Esophagus muscularis mucosa (tissue), 4 donors: ENCODE results near the gene MSH4. TPM values are rescaled to one million over a fixed set of nuclear protein-coding genes. Genes with fewer than 3 reads are reported as not detected.
"Not testable (repeated sequence)": the region's sequence is repeated elsewhere in the genome, so short reads cannot be mapped to it uniquely, and the experiment has no call there.

Experiments
- DNase-seq: peaks from one replicate; pipeline ENCODE4 v3.0.0-alpha.2; 2017; ENCODE audit errors: extremely low spot score
- H3K27ac ChIP-seq, 4 donors: fragments of 200-600 bp; sonication (generic); replicated peaks in 1 of 4; 1 replicate in 3 of 4; 2 replicates in 1 of 4; pipeline ENCODE4 v1.5.1; 2016 to 2019; ENCODE audit warnings: mild to moderate bottlenecking in 1 of 4
- H3K27me3 ChIP-seq, 4 donors: fragments of 200-600 bp; sonication (generic); one replicate each; pipeline versions ENCODE4 v1.5.1 to v1.6.0; 2016 to 2019
- H3K36me3 ChIP-seq, 4 donors: fragments of 200-600 bp; sonication (generic); one replicate each; pipeline ENCODE4 v1.5.1; 2016 to 2019
- H3K4me1 ChIP-seq, 4 donors: fragments of 200-600 bp; sonication (generic); one replicate each; pipeline ENCODE4 v1.5.1; 2016 to 2019
- H3K4me3 ChIP-seq, 4 donors: fragments of 200-600 bp; sonication (generic); 1 replicate in 2 of 4; 2 replicates in 2 of 4; pipeline ENCODE4 v1.5.1; 2016 to 2019; ENCODE audit warnings: mild to moderate bottlenecking in 4 of 4, moderate library complexity in 1 of 4
- H3K9me3 ChIP-seq, 4 donors: fragments of 200-600 bp; sonication (generic); 1 replicate in 3 of 4; 2 replicates in 1 of 4; pipeline ENCODE4 v1.5.1; 2016 to 2019
- CTCF ChIP-seq, 3 experiments: fragments of 200-600 bp in 2 of 3; fragments of 450-650 bp in 1 of 3; sonication (generic) in 2 of 3; IDR thresholded peaks; one replicate each; pipeline ENCODE4 v1.5.1; 2017 to 2019; ENCODE audit warnings: antibody characterized with exemption in 3 of 3, mild to moderate bottlenecking in 2 of 3, moderate library complexity in 1 of 3
- EP300 ChIP-seq: sonication (generic); formaldehyde crosslinking; IDR thresholded peaks from one replicate; pipeline ENCODE4 v1.6.1; 2017; ENCODE audit warnings: antibody characterized with exemption
- POLR2A ChIP-seq: fragments of 450-650 bp; IDR thresholded peaks from one replicate; pipeline ENCODE4 v1.6.1; 2017; ENCODE audit warnings: antibody characterized with exemption, moderate library complexity, mild to moderate bottlenecking, low read depth
- POLR2AphosphoS5 ChIP-seq, 2 donors: sonication (generic); formaldehyde crosslinking; IDR thresholded peaks; one replicate each; pipeline ENCODE4 v1.6.1; 2017; ENCODE audit warnings: antibody characterized with exemption in 2 of 2
- WGBS: methylation state at CpG from one replicate; pipeline ENCODE4 v1.1.5; 2018; 5-methylcytosine and 5-hydroxymethylcytosine counted together
- intact Hi-C: fragments of 100-400 bp; cut with DNase I; formaldehyde crosslinking; loops from one replicate; pipeline ENCODE4 v1.15.1; 2023
- total RNA-seq, 4 donors: library from RNA; depleted of rRNA; stranded (reverse); fragments of >200 nt; gene quantifications; one replicate each; pipeline versions ENCODE4 v1.1.0 to v1.2.1, GENCODE V29; 2016

MSH4 gene
- total RNA-seq, 4 donors from 2014 or later, result 0.13 to 0.83 (median 0.28) TPM

DNA sequence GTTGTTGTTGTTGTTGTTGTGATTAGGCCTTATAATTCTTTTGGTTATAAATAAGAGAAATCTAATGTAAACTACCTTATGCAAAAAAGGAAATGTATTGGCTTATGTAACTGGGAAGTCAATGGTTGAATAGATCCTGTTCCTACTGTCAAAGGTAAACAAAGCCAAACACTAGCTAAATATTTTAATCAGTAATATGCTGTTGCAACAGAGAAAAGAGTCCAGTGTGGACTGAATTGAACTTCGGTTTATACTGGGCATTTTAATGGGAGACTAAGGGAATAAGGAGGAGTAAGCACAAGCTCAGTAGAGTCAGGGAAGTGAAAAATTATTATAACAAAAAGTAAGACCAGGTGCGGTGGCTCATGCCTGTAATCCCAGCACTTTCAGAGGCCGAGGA lies 15.4 kb downstream of the MSH4 start:
- no peaks in the 10 kb centered on the region for H3K36me3 ChIP-seq
- no peak for DNase-seq
- H3K4me1 ChIP-seq, result no peaks in the 10 kb centered on the region
- H3K4me3 ChIP-seq, result no peak overlapping the region
- WGBS, result 83% methylated on average over 3 of the region's 3 CpGs
- no peak for TF ChIP-seq POLR2AphosphoS5 (IDR thresholded peaks at IDR 0.05)
- H3K27me3 ChIP-seq, result no peaks in the 10 kb centered on the region
- H3K27ac ChIP-seq, result no peak overlapping the region
- intact Hi-C loops, result no loop called here
- H3K9me3 ChIP-seq, result no peaks in the 10 kb centered on the region

GRCh38 chr1:75823596-75823995 lies 26.9 kb downstream of the MSH4 start:
- 80% methylated on average over 1 of the region's 1 CpG for WGBS
- H3K9me3 ChIP-seq, H3K27me3 ChIP-seq, intact Hi-C loops, DNase-seq, H3K27ac ChIP-seq, H3K4me1 ChIP-seq, H3K4me3 ChIP-seq: not testable (repeated sequence)
- peaks cover 0 to 14% (median 5%) of the 10 kb centered on the region in 4 donors for H3K36me3 ChIP-seq

- 59% methylated on average over 2 of the region's 2 CpGs for WGBS
- Histone ChIP-seq H3K36me3 (no peaks in the 10 kb centered on the region), H3K27ac (no peak overlapping the region), H3K4me1 (no peaks in the 10 kb centered on the region), H3K9me3 (peaks cover 0 to 20% (median 3%) of the 10 kb centered on the region in 4 donors), H3K27me3 (no peaks in the 10 kb centered on the region), H3K4me3 (no peak overlapping the region)
- DNase-seq, result no peak
- TF ChIP-seq POLR2AphosphoS5 (IDR thresholded peaks at IDR 0.05), result no peak
- TF ChIP-seq EP300, result no peak
- no peak for TF ChIP-seq POLR2A
- TF ChIP-seq CTCF (IDR thresholded peaks at IDR 0.05), result no peak
- intact Hi-C loops, result no loop called here
Observed at GRCh38 chr1:75836528-75837100, 39.9 kb downstream of the MSH4 start.

GRCh38 chr1:75838079-75838478 lies 41.4 kb downstream of the MSH4 start:
- intact Hi-C loops, result no loop called here
- Histone ChIP-seq H3K27ac (no peak overlapping the region), H3K4me1 (no peaks in the 10 kb centered on the region), H3K4me3 (no peak overlapping the region), H3K36me3 (no peaks in the 10 kb centered on the region), H3K9me3 (peaks cover 0 to 15% (median 3%) of the 10 kb centered on the region in 4 donors), H3K27me3 (no peaks in the 10 kb centered on the region)
- WGBS, result 74% methylated on average over 2 of the region's 2 CpGs
- DNase-seq, result no peak
- TF ChIP-seq CTCF (IDR thresholded peaks at IDR 0.05) (no peak), POLR2A (no peak)

DNA sequence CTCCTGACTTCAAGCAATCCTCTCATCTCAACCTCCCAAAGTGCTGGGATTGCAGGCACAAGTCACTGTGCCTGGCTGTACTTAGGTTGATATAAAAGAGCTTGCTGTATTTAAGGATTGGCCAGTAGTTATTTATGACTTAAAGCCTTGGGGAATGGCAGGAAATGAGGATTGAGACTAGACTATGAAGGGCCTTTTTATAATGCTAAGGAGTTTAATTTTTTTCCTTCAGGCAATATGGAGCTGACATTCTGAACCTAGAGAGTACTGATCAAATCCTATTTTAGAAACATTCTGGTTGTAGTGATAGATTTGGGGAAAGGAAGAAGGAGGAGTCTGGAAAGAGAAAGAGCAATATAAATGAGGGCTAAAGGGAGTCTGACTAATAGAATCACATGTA lies 44.7 kb downstream of the MSH4 start:
- no peaks in the 10 kb centered on the region for H3K4me1 ChIP-seq

More for the DNA sequence above, 44.7 kb downstream of the MSH4 start:
- H3K4me3 ChIP-seq, result no peak overlapping the region
- TF ChIP-seq POLR2A (no peak), POLR2AphosphoS5 (IDR thresholded peaks at IDR 0.05) (no peak), CTCF (IDR thresholded peaks at IDR 0.05) (no peak), EP300 (no peak)
- DNase-seq, result no peak
- no peaks in the 10 kb centered on the region for H3K27me3 ChIP-seq
- H3K9me3 ChIP-seq, result no peaks in the 10 kb centered on the region
- H3K27ac ChIP-seq, result no peak overlapping the region
- intact Hi-C loops, result no loop called here
- no peaks in the 10 kb centered on the region for H3K36me3 ChIP-seq
